HG03558 (cell line): ENCODE data around the gene ZNF862.

Experiments used
- ATAC-seq: cut with Tn5 transposase; IDR thresholded peaks from one replicate; pipeline ENCODE4 v1.9.1; 2021; ENCODE audit warnings: moderate number of reproducible peaks; ENCODE audit not compliant: unreplicated experiment; ENCODE audit errors: extremely low read depth

ZNF862 gene

GRCh38 chr7:149809215-149809614, 29.0 kb upstream of the ZNF862 start:
- ATAC-seq = no peak

GRCh38 chr7:149811221-149811620, 27.0 kb upstream of the ZNF862 start:
- no peak for ATAC-seq

DNA sequence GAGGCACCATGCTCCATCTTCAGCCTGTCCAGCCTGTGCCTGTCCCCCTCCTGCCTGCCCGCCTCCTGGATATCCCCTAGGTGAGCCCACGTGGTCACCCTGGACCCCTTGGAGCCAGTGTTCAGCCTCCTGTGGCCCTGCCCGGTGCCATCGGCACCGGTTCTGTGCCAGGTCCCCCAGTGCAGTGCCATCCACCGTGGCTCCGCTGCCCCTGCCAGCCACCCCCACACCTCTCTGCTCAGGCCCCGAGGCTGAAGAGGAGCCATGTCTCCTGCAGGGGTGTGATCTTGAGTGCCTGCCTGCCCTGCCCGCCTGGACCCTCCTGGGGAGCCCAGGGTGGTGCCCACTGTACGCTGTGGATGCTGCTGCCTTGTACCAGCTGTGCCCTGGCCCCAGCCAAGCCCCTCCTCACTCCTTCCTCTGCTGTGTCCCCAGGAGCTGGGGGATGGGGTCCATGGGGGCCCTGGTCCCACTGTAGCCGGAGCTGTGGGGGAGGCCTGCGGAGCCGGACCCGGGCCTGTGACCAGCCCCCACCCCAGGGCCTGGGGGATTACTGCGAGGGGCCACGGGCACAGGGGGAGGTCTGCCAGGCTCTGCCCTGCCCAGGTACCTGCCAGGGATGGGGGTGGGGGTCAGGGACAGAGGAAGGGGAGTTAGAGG, 26.2 kb upstream of the ZNF862 start:
- ATAC-seq = no peak

DNA sequence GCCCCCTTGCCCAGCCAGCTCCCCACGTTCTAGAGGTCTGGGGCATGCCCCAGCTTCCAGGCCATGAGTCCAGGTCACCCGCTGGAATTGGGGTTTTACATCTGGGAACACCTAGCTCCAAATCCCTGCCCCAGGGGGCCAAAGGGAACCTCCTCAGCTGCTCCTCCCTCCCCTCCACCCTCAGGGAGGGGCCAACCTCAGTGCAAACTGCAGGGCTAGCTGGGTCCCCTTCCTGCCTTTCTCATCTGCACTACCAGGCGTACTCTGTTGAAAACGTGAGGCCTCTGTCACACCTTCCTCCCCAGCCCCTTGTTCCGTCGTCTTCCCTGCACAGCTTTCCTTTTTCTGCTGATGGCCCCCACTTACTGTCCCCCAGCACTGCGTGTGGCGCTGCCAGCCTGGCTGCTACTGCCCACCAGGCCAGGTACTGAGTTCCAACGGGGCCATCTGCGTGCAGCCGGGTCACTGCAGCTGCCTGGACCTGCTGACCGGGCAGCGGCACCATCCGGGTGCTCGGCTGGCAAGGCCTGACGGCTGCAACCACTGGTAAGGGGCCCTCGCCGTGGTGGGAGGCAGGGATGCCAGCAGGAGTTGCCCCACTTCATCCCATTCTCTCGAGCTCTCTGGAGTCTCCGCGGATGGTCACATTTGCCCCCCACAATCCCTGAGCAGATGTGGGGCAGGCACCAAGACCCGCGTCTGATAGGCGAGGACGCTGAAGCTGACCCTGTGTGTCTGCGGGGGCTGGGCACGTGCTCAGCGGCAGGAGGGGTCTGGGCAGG, 24.7 kb upstream of the ZNF862 start:
- ATAC-seq = no peak

DNA sequence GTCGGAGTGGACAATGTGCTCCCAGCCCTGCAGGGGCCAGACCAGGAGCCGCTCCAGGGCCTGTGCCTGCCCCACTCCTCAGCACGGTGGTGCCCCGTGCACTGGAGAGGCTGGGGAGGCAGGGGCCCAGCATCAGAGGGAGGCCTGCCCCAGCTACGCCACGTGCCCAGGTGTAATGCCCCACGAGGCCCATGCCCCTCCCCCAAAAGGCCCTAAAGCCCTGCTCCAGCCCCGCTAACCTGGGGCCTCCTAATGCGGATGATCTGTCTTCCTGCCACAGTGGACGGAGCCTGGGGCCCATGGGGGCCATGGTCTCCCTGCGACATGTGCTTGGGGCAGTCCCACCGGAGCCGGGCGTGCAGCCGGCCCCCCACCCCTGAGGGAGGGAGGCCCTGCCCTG, 23.7 kb upstream of the ZNF862 start:
- no peak for ATAC-seq

- no peak for ATAC-seq
Measured at GRCh38 chr7:149815121-149815520, 23.1 kb upstream of the ZNF862 start.

DNA sequence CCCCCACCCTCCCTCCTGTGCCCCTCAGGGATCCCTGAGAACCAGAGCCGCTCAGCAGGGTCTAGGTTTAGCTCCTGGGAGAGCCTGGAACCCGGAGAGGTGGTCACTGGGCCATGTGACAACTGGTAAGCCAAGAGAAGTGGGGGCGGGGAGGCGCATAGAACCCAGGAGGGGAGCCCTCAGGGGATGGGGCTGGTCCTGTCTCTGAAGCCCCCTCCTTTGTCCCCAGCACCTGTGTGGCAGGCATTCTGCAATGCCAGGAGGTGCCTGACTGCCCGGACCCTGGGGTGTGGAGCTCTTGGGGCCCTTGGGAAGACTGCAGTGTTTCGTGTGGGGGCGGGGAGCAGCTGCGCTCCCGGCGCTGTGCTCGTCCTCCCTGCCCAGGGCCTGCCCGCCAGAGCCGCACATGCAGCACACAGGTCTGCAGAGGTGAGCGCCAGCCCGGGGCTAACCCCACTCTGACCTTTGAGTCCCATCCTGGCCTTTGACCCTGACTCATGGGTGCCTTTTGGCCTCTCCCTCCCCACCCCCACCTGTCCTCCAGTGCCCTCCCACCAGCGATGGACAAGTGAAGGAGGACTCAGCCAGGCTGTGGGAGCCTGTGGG, 22.4 kb upstream of the ZNF862 start:
- ATAC-seq = no peak

DNA sequence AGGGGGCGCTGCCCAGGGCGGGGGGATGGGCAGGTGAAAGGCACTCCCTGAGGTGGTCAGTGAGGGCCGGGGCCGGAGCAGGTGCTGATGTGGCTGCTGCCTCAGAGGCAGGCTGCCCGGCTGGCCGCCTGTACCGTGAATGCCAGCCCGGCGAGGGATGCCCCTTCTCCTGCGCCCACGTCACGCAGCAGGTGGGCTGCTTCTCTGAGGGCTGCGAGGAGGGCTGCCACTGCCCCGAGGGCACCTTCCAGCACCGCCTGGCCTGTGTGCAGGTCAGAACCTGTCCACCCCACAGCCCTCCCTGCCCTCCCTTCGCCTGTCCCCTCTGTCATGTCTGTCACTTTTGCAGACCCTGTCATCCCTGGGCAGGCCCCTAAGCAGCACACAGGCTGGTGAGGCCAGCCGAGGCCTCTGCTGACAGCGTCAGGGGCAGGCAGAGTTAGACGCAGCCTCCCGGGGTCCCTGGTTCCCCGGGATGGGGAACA, 21.9 kb upstream of the ZNF862 start:
- no peak for ATAC-seq

DNA sequence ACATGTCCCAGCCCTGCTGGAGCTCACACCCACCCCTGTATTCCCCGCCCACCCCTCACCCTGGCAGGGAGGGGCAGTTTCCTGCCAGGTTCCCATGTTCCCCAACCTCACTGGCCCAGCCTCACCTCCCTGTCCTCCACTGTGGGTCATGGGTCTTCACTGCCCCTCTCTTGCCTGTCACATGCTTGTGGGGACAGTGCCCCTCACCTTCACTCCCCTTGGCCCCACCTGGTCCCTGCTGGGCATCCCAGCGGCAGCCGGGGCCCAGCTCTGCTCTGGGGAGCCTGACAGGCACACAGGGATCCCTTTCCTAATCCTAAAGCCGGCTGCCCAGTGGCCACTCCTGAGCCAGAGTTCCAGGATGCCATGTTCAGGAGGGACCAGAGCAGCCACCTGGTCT, 21.4 kb upstream of the ZNF862 start:
- ATAC-seq = no peak

GRCh38 chr7:149817301-149817771, 20.8 kb upstream of the ZNF862 start:
- ATAC-seq = no peak

GRCh38 chr7:149817836-149818535, 20.2 kb upstream of the ZNF862 start:
- no peak for ATAC-seq

GRCh38 chr7:149818536-149818840, 19.7 kb upstream of the ZNF862 start:
- ATAC-seq = no peak

DNA sequence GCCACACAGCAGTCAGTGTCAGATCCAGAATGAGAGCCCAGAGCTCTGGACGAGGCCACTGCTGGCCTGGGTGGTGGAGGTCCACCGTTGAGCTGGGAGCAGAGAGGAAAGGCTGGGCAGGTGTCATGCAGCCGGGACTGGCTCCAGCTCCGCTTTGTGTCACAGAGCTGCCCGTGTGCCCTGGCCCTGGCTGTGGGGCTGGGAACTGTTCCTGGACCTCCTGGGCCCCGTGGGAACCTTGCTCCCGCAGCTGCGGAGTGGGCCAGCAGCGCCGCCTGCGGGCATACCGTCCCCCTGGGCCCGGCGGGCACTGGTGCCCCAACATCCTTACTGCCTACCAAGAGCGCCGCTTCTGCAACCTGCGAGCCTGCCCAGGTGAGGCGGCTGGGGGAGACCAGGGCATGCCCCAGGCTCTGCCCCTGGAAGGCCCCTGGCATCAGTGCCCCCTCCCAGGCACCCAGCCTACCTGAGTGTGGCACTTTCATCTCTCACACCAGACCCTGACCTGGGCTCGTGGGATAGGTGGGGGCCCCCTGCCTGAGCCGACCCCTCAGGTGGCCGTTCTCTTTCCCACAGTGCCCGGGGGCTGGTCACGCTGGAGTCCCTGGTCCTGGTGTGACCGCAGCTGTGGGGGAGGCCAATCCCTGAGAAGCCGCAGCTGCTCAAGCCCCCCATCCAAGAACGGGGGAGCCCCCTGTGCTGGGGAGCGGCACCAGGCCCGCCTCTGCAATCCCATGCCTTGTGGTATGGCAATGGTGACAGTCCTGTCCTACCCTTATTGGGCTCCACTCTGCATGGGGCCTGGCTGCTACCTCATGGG, 18.8 kb upstream of the ZNF862 start:
- no peak for ATAC-seq

GRCh38 chr7:149819961-149820340, 18.2 kb upstream of the ZNF862 start:
- ATAC-seq = no peak

DNA sequence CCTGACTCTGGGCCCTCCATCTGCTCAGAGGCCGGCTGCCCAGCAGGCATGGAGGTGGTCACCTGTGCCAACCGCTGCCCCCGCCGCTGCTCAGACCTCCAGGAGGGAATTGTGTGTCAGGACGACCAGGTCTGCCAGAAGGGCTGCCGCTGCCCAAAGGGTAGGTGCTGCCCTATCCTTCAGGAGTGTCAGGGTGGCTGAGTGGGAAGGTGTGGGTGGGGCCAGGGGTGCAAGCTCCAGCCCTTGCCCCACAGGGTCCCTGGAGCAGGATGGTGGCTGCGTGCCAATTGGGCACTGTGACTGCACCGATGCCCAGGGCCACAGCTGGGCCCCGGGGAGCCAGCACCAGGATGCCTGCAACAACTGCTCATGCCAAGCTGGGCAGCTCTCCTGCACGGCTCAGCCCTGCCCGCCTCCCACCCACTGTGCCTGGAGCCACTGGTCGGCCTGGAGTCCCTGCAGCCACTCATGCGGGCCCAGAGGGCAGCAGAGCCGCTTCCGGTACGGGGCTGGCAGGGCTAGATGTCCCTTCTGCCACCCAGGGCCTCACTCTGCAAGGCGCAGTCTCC, 17.5 kb upstream of the ZNF862 start:
- no peak for ATAC-seq

- ATAC-seq = no peak
Measured at GRCh38 chr7:149821191-149822148, 16.7 kb upstream of the ZNF862 start.

GRCh38 chr7:149822353-149822943, 15.7 kb upstream of the ZNF862 start:
- no peak for ATAC-seq

DNA sequence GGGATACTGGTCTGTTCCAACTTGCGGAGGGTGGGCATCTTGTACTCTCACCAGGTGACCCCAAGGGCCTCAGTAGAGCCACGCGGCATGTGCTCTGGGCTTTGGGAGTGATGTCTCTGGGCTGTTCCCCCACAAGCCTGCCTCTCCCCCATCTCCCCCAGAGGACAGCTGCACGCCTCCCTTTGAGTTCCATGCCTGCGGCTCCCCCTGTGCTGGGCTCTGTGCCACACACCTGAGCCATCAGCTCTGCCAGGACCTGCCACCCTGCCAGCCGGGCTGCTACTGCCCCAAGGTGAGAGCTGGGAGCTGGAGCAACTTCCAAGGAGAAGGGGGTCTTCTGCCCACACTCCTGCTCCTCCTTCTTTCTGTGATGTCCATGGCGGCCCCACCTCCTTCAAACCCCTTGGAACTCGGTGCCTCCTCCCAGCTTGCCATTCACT, 15.0 kb upstream of the ZNF862 start:
- ATAC-seq = no peak
